GM04503 (cell line): Measurements from ENCODE around the gene PDCD1.
"Not testable (repeated sequence)": the region's sequence is repeated elsewhere in the genome, so short reads cannot be mapped to it uniquely, and the experiment has no call there.

Experiments used
- DNase-seq: peaks from one replicate; pipeline ENCODE4 v3.0.0-alpha.2; 2012; ENCODE audit warnings: low read depth

The PDCD1 gene

DNA sequence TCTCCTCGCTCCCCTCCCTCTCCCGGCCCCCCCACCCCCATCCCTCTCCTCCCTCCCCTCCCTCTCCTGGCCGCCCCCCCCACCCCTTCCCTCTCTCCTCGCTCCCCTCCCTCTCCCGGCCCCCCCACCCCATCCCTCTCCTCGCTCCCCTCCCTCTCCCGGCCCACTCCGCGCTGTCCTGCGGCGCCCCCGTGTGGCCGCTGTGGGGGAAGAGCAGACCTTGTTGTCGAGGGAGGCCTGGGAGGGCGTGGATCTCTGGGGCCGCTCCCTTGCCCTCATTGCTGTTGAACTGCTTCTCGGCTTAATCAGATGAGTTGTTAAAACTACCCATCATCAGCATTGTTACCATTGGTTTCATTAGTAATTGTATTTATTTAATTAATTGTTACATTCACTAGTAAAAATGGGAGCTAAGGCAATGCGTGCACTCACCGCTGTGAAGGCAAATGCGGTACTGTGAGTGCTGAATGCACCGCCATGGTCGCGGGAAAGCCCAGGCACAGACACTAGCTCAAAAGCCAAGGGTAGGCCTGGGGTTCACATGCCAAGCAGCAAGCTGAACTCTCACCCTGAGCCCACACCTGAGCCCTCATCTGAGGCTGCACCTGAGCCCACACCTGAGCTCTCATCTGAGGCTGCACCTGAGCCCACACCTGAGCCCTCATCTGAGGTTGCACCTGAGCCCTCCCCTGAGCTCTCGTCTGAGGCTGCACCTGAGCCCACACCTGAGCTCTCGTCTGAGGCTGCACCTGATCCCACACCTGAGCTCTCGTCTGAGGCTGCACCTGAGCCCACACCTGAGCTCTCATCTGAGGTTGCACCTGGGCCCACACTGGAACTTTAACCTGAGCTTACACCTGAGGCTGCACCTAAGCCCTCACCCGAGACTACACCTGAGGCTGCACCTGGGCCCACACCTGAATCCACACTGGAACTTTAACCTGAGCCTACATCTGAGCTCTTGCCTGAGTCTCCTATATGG, 19.6 kb upstream of the PDCD1 start:
- no peak for DNase-seq

DNA sequence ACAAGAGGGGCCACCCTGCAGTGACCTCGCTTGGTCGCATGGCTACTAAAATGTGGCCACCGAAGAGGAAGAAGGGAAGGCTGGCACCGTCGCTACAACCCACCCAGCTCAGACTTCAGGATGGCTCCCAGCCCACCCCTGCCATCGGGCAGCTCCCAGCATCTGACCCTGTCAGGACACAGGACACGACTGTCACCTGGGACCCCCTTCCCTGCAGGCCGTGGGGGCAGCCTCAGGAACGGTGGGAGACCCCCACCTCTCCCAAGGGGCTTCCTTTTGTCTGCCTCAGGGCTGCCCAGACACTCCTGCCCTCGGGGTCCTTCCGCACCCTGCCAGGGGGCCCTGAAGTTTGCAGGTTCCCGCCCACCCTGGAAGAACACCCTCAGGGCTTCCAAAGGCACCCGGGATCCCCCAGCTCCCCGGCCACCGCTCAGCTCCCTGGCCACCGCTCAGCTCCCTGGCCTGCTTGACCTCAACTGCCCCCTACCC, 18.5 kb upstream of the PDCD1 start:
- no peak for DNase-seq

GRCh38 chr2:241876528-241877196, 18.0 kb upstream of the PDCD1 start:
- no peak for DNase-seq

DNA sequence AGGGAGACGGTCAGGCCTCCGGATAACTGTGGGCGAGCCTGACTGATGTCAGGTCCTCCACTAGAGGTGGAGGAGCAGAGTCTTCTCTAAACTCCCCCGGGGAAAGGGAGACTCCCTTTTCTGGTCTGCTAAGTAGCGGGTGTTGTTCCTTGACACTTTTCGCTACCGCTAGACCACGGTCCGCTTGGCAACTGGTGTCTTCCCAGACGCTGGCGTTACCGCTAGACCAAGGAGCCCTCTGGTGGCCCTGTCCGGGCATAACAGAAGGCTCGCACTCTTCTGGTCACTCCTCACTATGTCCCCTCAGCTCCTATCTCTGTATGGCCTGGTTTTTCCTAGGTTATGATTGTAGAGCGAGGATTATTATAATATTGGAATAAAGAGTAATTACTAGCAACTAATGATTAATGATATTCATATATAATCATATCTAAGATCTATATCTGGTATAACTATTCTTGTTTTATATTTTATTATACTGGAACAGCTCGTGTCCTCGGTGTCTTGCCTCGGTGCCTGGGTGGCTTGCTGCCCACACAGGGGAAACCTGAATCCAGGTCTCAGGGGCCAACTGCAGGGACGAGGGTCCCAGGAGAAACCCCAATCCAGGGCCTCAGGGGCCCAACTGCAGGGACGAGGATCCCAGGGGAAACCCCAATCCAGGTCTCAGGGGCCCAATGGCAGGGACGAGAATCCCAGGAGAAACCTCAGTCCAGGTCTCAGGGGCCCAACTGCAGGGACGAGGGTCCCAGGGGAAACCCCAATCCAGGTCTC, 17.2 kb upstream of the PDCD1 start:
- not testable (repeated sequence) for DNase-seq

DNA sequence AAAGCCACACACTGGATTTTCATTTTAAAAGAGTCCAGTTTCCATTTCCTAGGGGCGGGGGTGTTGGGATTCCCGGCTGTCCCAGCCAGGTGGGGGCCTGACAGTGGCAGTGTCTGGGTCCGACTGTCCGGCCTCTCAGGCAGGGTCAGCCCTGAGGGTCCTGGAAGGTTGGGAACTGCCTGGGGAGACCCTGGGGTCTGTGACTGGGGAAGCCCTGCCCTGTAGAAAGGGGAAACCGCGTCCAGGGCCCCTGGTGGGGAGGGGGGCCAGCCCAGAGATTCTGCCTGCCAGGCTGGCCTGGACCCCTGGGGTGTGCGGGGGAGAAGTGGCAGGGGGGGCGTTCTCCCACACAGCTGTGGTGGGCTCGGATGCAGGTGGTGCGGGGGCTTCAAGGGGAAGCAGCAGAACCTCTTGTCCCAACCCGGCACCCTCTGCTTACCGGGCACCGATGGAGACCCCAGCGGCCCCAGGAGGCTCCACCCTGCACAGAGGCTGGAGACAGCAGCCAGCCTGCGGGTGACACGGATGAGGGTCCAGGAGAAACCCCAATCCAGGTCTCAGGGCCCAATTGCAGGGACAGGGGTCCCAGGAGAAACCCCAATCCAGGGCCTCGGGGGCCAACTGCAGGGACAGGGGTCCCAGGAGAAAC, 15.7 kb upstream of the PDCD1 start:
- no peak for DNase-seq

- no peak for DNase-seq
These were observed 15.1 kb upstream of the PDCD1 start for GRCh38 chr2:241873803-241874110.

- no peak for DNase-seq
These were observed 14.5 kb upstream of the PDCD1 start for GRCh38 chr2:241873081-241873802.

DNA sequence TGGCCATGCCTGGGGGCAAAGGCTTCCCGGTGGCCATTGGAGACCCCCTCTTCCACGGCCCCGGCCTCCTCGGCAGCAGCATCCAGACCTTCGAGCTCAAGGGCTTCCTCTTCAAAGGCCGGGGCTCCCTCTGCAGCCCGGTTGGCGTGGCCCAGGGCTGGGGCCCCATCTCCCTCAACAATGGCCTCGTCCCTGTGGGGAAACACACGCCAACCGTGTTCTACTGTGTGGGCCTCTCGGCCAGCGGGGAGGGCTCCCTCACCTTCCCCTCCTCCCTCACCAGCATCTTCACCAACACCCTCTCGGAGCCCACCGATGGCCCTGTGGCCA, 13.6 kb upstream of the PDCD1 start:
- no peak for DNase-seq

DNA sequence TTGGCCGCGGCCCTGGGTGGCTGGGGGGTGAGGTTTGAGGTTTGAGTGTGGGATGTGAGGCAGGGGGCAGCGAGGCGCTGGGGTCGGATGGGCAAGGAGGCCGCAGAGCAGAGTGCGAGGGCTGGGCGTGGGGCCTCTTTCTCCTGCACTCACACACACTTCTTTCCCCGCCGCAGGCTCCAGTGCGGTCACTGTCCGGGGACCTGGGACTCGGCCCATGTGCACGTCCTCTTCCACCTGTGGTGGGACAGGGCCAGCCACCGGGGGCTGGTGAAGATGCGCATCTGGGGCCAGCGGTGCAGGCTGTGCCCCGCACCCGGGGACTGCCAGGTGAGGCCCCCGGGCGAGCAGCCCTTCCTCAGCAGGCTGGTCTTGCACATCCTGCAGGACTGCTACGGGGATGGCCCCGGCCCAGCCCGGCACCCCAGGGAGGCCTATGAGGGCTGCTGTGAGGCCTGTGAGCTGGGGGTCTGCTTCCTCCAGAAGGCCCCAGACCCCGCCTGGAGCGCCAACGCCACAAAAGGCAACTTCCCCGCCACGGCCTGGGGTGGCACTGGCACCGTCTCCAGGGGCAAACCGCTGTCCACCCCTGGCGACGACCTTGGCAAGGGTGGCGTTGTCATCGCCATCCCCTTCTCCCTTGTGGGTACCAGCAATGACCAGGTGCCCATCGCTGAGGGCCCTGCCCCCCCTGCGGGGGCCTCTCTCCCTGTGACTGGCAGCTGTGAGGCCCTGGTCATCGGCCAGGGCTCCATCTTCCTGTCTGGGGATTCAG, 13.0 kb upstream of the PDCD1 start:
- no peak for DNase-seq

DNA sequence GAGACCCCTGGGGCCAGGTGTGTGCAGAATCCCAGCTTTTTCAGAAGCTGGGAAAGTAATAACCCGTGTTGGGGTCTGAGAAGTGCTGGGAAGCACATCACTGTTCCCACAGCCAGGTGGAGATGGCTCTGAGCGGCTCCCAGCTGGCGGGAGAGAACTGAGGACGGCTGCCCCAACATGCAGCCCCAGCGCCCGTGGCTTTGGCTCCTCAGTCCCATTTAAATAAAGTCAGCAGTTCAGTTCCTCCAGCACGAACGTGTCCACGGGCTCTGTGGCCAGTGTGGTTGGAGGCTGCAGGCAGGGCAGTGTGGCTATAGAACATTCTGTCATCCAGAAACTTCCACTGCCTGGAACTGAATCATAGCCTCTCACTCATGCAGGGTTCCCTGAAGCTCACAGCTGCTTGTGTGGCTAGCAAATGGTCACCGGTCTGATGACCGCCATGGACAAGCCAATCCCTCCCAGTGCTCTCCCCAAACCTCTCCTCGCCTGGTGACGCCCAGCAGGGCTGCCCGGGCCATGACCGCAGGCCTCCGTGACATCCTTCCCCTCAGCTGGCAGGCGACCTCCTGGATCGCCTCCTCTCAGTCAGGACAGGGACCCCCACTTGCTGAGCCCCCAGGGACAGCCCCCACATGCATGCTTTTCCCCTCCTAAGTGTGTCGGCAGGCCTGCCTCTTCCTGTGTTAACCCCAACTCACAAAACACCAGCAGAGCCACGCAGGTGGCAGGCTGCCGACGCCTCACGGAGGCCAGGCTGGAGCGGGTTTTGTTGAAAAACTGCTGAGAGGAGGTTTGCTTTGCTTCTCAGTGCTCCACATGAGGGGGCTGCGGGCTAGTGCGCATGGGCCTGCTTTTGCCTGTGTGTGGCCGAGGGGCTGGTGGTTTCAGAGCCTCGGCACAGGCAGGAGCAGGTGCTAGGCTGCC, 12.2 kb upstream of the PDCD1 start:
- no peak for DNase-seq

DNA sequence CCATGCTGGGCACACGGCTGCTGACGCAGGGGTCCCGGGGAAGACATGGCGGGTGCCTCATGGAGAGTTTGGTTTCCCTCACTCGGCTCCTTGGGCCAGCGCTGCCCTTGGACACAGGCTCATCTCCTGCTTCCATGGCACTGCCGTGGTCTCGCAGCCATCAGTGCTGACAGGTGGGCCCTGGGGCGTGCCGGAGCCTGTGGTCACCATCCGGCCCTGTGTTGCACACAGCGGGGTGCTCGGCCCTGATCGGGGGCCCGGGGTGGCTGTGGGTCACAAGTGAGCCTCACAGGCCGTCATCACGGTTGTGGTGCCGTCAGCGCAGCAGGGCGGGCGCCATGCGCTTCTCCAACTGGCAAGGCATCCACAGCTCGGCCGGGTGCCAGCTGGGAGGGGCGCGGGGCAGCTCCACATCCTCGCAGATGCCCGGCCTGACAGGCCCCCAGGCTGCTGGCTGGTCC, 11.4 kb upstream of the PDCD1 start:
- no peak for DNase-seq

DNA sequence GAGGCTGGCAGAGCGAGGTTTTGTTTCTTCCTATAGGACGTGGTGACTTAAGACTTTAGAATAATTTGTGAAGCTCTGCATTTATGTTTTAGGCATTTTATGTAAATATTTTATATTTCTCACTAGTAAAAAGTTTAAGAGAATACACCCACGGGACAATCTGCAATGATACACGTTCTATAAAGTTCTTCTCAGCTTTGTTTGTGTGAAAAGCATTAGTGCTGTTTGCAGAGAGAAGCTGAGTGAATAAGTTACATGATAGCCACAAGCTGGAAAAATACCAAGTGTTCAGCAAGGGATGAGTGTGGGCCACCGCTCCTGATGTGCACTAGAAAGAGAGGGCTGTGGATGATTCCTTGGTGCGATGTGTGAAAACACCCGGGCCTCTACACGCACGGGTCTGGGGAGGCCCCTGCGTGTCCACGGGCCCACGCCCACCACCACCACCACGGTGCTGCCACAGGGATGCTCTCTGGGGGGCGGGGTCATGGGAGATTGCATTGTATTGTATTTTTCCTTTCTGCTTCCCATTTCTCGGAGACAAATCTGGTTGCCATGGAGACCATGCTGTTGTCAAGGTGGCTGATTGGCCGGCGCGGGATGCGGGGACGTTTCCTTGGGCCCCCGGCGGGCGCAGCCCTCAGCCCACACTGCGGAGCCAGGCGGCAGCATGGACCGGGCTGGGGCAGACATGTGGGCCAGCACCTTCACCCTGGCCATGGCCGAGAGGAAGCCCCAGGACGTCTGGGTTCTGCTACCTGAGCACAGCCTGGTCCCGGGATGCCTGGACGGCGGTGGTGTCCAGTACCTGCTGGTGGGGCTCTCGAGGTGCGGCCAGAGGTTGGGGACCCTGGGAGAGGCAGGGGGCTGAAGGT, 10.6 kb upstream of the PDCD1 start, which contains the start of gene RTP5:
RTP5 (plus strand) TSS at position 643 of the 875 bp plus-strand sequence; CDS start at position 671, 28 bp downstream.
- no peak for DNase-seq

DNA sequence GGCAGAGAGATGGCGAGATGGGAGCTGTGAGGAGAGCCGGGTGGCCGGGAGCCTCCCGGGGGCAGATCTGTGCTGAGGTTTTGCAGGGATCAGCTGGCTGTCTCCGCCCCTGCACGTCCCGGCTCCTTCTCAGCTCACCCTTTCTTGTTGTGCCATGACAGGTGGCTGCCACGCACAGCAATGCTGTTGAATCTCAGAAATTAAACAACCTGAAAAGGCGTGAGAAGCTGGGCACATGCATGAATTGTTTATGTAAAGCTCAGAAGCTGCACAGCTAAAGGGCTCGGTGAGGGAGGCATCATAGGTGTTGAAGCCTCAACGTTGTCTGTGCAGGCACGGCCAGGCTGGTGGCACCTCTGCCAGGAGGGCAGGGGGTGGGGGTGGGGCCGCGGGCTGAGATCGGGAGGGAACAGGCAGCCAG, 10.0 kb upstream of the PDCD1 start:
- no peak for DNase-seq

GRCh38 chr2:241867776-241868420, 9.2 kb upstream of the PDCD1 start:
- no peak for DNase-seq

DNA sequence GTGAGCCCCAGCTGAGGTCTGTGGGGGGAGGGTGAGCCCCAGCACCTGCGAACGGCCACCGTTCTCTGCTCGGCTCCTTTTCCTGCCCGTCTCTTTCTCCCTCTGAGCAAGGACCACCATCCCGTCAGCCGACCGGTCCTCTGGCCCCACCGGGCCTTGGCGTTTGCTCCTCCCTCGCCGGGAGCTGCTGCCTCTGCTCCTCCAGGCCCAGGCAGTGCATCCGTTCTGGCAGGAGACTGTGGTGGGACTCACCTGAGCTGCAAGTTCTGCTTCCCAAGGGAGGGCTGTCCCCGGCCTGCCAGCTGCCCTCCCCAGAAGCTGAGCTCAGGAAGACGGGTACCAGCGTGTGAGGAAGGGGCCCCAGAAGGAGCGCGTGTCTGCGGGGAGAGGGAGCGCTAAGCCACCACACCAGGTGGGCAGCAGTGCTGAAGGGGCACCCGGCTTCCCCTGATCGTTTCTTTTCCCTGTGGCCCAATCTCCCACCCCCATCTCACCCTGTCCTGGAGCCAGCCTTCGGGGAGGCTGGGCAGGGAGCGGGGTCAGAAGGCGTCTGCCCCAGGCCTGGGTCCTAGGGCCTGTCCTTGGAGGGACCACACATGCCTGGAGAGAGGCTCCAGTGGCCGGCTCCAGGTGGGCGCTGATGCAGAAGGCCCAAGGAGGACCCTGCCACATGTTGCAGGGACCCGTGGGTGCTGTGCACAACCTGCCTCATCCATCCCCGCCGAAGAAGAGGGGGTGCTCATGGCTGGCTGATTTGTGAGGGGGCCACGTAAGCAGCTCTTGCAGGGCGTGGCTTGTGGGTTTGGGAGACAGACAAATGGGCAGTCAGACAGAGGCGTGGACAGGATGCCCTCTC, 8.3 kb upstream of the PDCD1 start:
- no peak for DNase-seq

- DNase-seq, result no peak
These were observed 7.5 kb upstream of the PDCD1 start for GRCh38 chr2:241865957-241866789.
